ENCODE measurements around the gene TPPP.

Gene TPPP

DNA sequence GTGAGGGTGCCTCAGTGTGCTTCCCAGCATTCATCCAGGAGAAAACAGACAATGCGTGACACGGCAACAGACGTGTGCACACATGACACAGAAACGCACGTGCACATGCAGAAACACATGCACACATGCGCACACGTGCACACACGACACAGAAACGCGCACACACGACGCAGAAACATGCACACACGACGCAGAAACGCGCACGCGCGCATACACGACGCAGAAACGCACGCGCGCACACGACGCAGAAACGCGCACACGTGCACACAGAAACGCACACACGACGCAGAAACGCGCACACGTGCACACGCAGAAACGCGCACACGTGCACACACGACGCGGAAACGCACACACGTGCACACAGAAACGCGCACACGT, 16.5 kb downstream of the TPPP start:
- DNase-seq: no peak

DNA sequence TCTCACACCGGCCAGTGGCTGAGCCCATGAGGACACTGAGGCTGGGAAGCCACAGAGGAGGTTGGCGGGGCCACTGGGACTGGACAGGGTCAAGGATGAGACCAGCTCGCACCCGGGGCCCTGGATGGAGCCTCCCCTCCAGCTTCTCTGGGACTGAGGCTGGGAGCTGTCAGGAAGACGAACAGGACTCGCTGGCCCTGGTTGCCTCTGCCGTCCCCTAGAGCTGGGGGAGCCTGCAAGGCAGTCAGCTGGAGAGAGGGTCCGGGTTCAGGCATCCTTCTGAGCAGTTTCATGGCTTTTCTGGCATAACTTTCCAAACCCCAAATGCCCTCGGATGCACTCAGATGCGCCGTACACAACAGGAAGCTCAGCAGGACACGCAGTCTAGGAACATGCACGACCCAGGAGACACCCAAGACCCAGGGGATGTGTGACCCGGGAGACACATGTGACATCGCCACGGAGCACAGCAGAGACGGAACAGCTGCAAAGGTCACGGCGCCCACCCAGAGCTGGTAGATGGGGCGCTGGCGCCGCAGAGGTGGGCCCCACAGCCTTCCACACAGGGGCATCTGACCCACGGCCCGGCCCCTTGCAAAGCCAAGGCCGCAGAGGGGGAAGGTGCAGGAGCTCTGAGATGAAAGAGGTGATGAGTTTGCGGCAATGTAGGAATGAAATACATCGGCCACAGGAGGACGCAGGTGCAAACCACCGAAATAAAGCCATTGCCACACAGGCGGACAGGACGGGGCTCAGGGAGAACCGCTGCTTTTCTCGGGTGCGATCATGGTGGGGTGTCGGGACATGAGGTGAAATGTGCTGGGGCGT, 17.1 kb downstream of the TPPP start:
- DNase-seq: no peak

DNA sequence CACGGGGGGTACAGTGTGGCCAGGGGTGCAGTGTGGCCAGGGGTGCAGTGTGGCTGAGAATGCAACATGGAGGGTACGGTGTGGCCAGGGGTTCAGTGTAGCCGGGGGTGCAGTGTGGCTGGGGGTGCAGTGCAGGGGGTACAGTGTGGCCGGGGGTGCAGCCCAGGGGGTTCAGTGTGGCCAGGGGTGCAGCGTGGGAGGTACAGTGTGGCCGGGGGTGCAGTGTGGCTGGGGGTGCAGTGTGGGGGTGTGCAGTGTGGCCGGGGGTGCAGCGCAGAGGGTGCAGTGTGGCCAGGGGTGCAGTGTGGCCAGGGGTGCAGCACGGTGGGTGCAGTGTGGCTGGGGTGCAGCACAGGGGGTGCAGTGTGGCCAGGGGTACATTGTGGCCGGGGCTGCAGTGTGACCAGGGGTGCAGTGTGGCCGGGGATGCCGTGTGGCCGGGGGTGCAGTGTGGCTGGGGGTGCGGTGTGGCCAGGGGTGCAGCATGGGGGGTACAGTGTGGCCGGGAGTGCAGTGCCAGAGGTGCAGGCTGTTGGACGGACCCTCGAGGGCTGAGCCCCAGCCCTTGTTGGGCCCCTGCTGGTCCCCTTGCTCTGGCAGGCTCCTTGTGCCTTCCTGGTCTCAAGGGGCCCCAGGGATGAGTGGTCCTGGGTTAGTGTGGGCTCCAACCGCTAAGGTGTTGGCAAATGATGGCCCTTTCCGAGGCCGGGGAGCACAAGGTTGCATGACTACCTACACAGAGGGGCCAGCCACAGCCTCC, 17.9 kb downstream of the TPPP start:
- DNase-seq: no peak

DNA sequence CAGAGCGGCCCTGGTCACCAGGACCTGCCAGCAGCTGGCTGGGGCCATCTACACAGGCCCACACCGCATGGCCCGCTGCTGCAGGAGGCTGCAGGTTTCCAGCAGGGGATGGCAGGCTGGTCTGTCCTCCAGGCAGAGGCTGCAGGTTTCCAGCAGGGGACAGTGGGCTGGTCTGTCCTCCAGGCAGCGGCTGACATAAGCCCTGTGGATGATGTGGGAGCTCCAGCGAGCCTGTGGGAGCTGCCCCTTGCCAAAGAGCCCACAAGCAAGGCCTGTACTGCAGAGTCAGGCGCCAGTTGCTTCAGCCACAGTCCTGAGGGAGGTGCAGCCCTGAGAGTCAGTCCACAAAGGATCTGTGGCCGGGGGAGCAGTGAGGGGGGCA, 18.5 kb downstream of the TPPP start:
- DNase-seq: no peak

- DNase-seq: no peak
These were observed 19.1 kb downstream of the TPPP start for GRCh38 chr5:673831-674629.

- DNase-seq: no peak
These were observed 19.9 kb downstream of the TPPP start for GRCh38 chr5:673161-673830.

- peak; percentile 25 for DNase-seq
These were observed 20.6 kb downstream of the TPPP start for GRCh38 chr5:672329-673160.

GRCh38 chr5:671459-672328, 21.5 kb downstream of the TPPP start:
- no peak for DNase-seq

GRCh38 chr5:670396-671270, 22.5 kb downstream of the TPPP start:
- DNase-seq: no peak

DNA sequence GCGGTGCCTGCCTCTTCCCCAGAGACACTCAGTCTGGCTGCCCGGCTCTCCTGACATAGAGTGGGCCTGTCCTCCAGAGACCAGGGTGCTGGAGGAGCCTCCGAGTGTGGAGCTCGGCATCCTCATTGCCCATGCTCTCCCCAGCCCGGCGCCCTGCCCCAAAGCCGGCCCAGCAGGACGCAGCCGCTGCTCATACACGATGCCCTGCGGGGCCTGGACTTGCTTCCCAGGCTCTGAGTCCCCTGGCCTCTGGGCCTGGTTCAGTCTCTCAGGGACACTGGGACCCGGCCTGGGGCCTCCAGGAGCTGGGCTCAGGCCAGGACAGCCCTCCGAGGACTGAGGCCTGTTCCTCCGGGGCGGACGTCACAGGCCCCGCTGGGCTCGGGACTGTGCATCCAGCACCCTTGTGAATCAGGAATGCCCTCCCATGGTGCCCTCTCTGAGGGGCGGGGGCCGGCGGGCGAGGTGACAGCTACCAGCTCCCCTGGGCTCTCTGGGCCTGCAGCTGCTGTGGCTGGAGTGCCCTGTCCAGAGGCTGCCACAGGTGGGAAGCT, 23.2 kb downstream of the TPPP start:
- DNase-seq: no peak

GRCh38 chr5:669111-669841, 23.9 kb downstream of the TPPP start:
- no peak for DNase-seq

DNA sequence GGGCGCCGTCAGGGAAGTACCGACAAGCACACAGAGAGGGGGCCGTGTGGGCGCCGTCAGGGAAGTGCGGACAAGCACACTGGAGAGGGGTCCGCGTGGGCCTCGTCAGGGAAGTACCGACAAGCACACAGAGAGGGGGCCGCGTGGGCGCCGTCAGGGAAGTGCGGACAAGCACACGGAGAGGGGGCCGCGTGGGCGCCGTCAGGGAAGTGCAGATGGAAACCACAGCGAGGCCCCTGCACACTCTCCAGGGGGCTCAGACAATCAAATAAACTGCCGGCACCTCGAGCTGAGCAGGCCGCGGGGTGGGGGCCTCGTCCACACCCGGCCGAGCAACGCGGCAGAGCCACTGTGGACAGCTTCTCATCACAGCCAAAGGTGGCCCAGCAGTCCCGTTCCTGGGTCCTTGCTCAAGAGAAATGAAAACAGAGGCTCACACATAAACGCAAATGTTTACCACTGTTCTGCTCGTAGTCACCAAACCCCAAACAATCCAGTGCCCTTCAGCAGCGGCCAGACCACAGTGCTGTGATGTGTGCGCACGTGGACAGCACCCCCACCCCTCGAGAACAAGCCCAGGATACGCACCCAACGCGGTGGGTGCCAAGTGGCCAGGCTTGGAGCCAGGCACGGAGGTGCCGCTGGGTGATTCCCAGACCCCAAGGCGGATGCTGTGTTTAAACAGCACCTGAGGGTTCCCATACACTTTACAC, 24.7 kb downstream of the TPPP start:
- no peak for DNase-seq

- no peak for DNase-seq
These were observed 26.2 kb downstream of the TPPP start for GRCh38 chr5:666816-667498.

DNA sequence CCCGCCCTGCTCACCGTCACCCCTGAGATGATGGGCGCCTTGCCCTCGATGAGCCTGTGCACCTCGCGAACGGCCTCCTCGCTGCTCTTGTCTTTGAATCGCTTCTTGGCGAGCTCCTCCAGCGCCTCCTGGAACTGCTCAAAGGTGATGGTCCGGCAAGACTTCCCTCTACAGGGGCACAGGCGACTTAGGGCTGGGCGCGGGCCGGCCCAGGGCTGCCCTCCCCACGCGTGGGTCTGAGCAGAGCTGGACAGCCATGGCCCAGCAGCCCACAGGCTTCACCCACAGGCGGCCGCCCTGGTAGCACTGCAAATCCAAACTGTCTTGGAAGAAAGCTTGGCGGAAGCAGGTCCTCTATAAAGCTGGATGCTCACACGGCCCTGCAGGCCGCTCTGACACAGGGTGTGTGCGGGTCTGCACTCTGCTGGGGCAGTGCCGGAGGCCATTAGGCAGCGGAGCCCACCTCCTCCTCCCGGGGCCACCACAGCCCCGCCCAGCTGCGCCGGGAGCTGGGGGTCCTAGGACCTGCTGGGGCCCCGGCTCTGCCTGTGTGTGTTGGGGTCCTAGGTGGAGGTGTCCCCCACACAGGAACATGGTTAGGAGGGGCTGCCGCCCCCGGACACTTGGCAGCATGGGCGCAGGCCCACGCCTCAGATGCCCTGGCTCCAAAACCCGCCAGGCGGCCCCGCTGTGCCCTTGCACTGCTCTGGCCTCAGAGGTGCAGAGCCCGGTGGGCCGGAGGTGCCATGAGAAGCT, 27.0 kb downstream of the TPPP start:
- no peak for DNase-seq

- no peak for DNase-seq
These were observed 27.6 kb downstream of the TPPP start for GRCh38 chr5:665541-665955.

- DNase-seq: no peak
These were observed 28.2 kb downstream of the TPPP start for GRCh38 chr5:664994-665360.

Measured in GF-D8 (cell line).